HG02798 (cell line): ENCODE data around the gene NANP.

Experiments used
- ATAC-seq: cut with Tn5 transposase; IDR thresholded peaks from one replicate; pipeline ENCODE4 v1.9.1; 2021; ENCODE audit warnings: mild to moderate bottlenecking; ENCODE audit not compliant: unreplicated experiment, poor library complexity

The NANP gene

GRCh38 chr20:25573288-25574251 is 50.2 kb downstream of the NANP start:
- ATAC-seq: no peak

- no peak for ATAC-seq
Measured at GRCh38 chr20:25571817-25572216, 52.0 kb downstream of the NANP start.

GRCh38 chr20:25571240-25571639 is 52.6 kb downstream of the NANP start:
- no peak for ATAC-seq

GRCh38 chr20:25570148-25570530 is 53.7 kb downstream of the NANP start:
- no peak for ATAC-seq

- no peak for ATAC-seq
Measured at GRCh38 chr20:25567286-25567685, 56.5 kb downstream of the NANP start.

- ATAC-seq: no peak
Measured at GRCh38 chr20:25566821-25567220, 57.0 kb downstream of the NANP start.

- no peak for ATAC-seq
Measured at GRCh38 chr20:25565578-25566157, 58.1 kb downstream of the NANP start.

- no peak for ATAC-seq
Measured at GRCh38 chr20:25563876-25564275, 59.9 kb downstream of the NANP start.

GRCh38 chr20:25563362-25563761 is 60.5 kb downstream of the NANP start:
- no peak for ATAC-seq
